Measurements from ENCODE around the gene ZNF529.
A peak's percentile ranks its signal among the peaks of the same experiment; 100 is the strongest.

GRCh38 chr19:36605101-36605876 is 32.2 kb upstream of the ZNF529 start, which contains the start of gene ZNF382:
- TF ChIP-seq CTCF (IDR thresholded peaks at IDR 0.05) (no peak), POLR2A (IDR thresholded peaks at IDR 0.05) (peak in 1 of 2 donors; percentile 34)
